Tibial nerve (tissue), 4 donors: ENCODE data around the gene USP20. TPM values are rescaled to one million over a fixed set of nuclear protein-coding genes. Genes with fewer than 3 reads are reported as not detected.

Experiments
- DNase-seq, 2 donors: peaks; one replicate each; pipeline ENCODE4 v3.0.0-alpha.2; 2019; ENCODE audit warnings: low spot score in 2 of 2
- H3K27ac ChIP-seq, 4 donors: fragments of 200-600 bp; sonication (generic) in 3 of 4; one replicate each; pipeline ENCODE4 v1.5.1; 2017 to 2019; ENCODE audit warnings: mild to moderate bottlenecking in 1 of 4
- H3K27me3 ChIP-seq, 2 donors: fragments of 200-600 bp; sonication (generic) in 1 of 2; one replicate each; pipeline versions ENCODE4 v1.5.1 to v1.6.0; 2017 to 2019
- H3K36me3 ChIP-seq, 3 donors: fragments of 200-600 bp; sonication (generic); one replicate each; pipeline ENCODE4 v1.5.1; 2018 to 2019
- H3K4me1 ChIP-seq, 4 donors: fragments of 200-600 bp; sonication (generic) in 3 of 4; one replicate each; pipeline ENCODE4 v1.5.1; 2017 to 2019
- H3K4me3 ChIP-seq, 4 donors: fragments of 200-600 bp; sonication (generic) in 3 of 4; one replicate each; pipeline ENCODE4 v1.5.1; 2017 to 2019; ENCODE audit warnings: mild to moderate bottlenecking in 1 of 4, moderate library complexity in 1 of 4
- H3K9me3 ChIP-seq, 4 donors: fragments of 200-600 bp; sonication (generic) in 3 of 4; one replicate each; pipeline ENCODE4 v1.5.1; 2017 to 2019
- CTCF ChIP-seq, 5 experiments: fragments of 200-600 bp in 3 of 5; fragments of 450-650 bp in 2 of 5; sonication (generic) in 3 of 5; IDR thresholded peaks; one replicate each; pipeline ENCODE4 v1.5.1; 2016 to 2019; ENCODE audit warnings: antibody characterized with exemption in 5 of 5, mild to moderate bottlenecking in 3 of 5, moderate library complexity in 2 of 5
- EP300 ChIP-seq, 2 donors: sonication (generic); formaldehyde crosslinking; IDR thresholded peaks; one replicate each; pipeline ENCODE4 v1.6.1; 2017; ENCODE audit warnings: antibody characterized with exemption in 2 of 2, mild to moderate bottlenecking in 1 of 2
- POLR2A ChIP-seq, 2 donors: fragments of 450-650 bp; IDR thresholded peaks; one replicate each; pipeline ENCODE4 v1.6.1; 2017; ENCODE audit warnings: antibody characterized with exemption in 2 of 2, mild to moderate bottlenecking in 2 of 2, moderate library complexity in 2 of 2
- WGBS, 2 donors: methylation state at CpG; one replicate each; pipeline ENCODE4 v1.1.5; 2018; 5-methylcytosine and 5-hydroxymethylcytosine counted together
- total RNA-seq, 4 donors: library from RNA; depleted of rRNA; stranded (reverse); fragments of >200 nt; gene quantifications; one replicate each; pipeline ENCODE4 v1.1.0, GENCODE V29; 2016

Gene USP20
- total RNA-seq, 4 donors from 2014 or later: 20.1 to 50.1 (median 24.1) TPM

GRCh38 chr9:129836311-129837007 lies 1.2 kb downstream of the USP20 start:
- H3K27ac ChIP-seq: peak overlapping the region in 2 of 4 donors; percentile 90 to 91
- whole genome bisulfite sequencing, 2 donors: 30 to 31% methylated on average over 15 to 16 of the region's 16 CpGs
- H3K4me3 ChIP-seq: peak overlapping the region; percentile 74 to 86 (median 82)
- TF ChIP-seq CTCF (IDR thresholded peaks at IDR 0.05) (no peak), POLR2A (IDR thresholded peaks at IDR 0.05) (no peak), EP300 (IDR thresholded peaks at IDR 0.05) (no peak)
- H3K9me3 ChIP-seq: no peaks in the 10 kb centered on the region
- peaks cover 0 to 57% (median 25%) of the 10 kb centered on the region in 4 donors for H3K4me1 ChIP-seq
- no peaks in the 10 kb centered on the region for H3K27me3 ChIP-seq
- H3K36me3 ChIP-seq: peaks cover 0 to 18% (median 0%) of the 10 kb centered on the region in 3 donors
- DNase-seq: peak in 1 of 2 donors; percentile 17

- Histone ChIP-seq H3K27me3 (no peaks in the 10 kb centered on the region), H3K27ac (no peak overlapping the region), H3K9me3 (no peaks in the 10 kb centered on the region), H3K4me3 (no peak overlapping the region), H3K36me3 (peaks cover 0 to 7% (median 0%) of the 10 kb centered on the region in 3 donors), H3K4me1 (peaks cover 0 to 48% (median 20%) of the 10 kb centered on the region in 4 donors)
- no peak for DNase-seq
- 63 to 75% methylated on average over 12 of the region's 12 CpGs for WGBS, 2 donors
- TF ChIP-seq CTCF (IDR thresholded peaks at IDR 0.05): no peak
- no peak for TF ChIP-seq POLR2A (IDR thresholded peaks at IDR 0.05)
- no peak for TF ChIP-seq EP300 (IDR thresholded peaks at IDR 0.05)
These were observed 3.5 kb downstream of the USP20 start for GRCh38 chr9:129838707-129839259.

GRCh38 chr9:129839324-129840023 lies 4.2 kb downstream of the USP20 start:
- no peak for TF ChIP-seq POLR2A (IDR thresholded peaks at IDR 0.05)
- TF ChIP-seq EP300 (IDR thresholded peaks at IDR 0.05): no peak
- no peak for TF ChIP-seq CTCF (IDR thresholded peaks at IDR 0.05)
- H3K27me3 ChIP-seq: no peaks in the 10 kb centered on the region
- no peak overlapping the region for H3K4me3 ChIP-seq
- H3K36me3 ChIP-seq: peaks cover 0 to 7% (median 0%) of the 10 kb centered on the region in 3 donors
- H3K27ac ChIP-seq: no peak overlapping the region
- 35 to 44% methylated on average over 10 of the region's 10 CpGs for WGBS, 2 donors
- H3K4me1 ChIP-seq: peaks cover 0 to 42% (median 15%) of the 10 kb centered on the region in 4 donors
- no peaks in the 10 kb centered on the region for H3K9me3 ChIP-seq
- no peak for DNase-seq

- TF ChIP-seq EP300 (IDR thresholded peaks at IDR 0.05): no peak
- no peak for TF ChIP-seq POLR2A (IDR thresholded peaks at IDR 0.05)
- TF ChIP-seq CTCF (IDR thresholded peaks at IDR 0.05): no peak
- Histone ChIP-seq H3K27me3 (no peaks in the 10 kb centered on the region), H3K4me1 (peaks cover 0 to 40% (median 15%) of the 10 kb centered on the region in 4 donors), H3K27ac (no peak overlapping the region), H3K9me3 (no peaks in the 10 kb centered on the region), H3K4me3 (no peak overlapping the region), H3K36me3 (peaks cover 0 to 7% (median 0%) of the 10 kb centered on the region in 3 donors)
- WGBS, 2 donors: 85 to 86% methylated on average over 8 of the region's 8 CpGs
- no peak for DNase-seq
These were observed 4.8 kb downstream of the USP20 start for GRCh38 chr9:129840034-129840433.

- no peak for DNase-seq
- Histone ChIP-seq H3K9me3 (no peaks in the 10 kb centered on the region), H3K27ac (no peak overlapping the region), H3K36me3 (peaks cover 0 to 7% (median 0%) of the 10 kb centered on the region in 3 donors), H3K27me3 (no peaks in the 10 kb centered on the region), H3K4me1 (peaks cover 0 to 36% (median 15%) of the 10 kb centered on the region in 4 donors), H3K4me3 (no peak overlapping the region)
- TF ChIP-seq CTCF (IDR thresholded peaks at IDR 0.05) (no peak), POLR2A (IDR thresholded peaks at IDR 0.05) (no peak), EP300 (IDR thresholded peaks at IDR 0.05) (no peak)
- 65 to 68% methylated on average over 4 of the region's 4 CpGs for WGBS, 2 donors
These were observed 5.8 kb downstream of the USP20 start for GRCh38 chr9:129841071-129841470.
